HEK293 (cell line): ENCODE measurements around the gene VAV3.

ENCODE experiments used
- BCL11B ChIP-seq: fragments of 450-650 bp; formaldehyde crosslinking; IDR thresholded peaks from 2 replicates; pipeline ENCODE4 v1.5.1; 2016; ENCODE audit warnings: low read depth, missing biosample characterization, missing genetic modification characterization
- HOXA7 ChIP-seq: sonication (generic); formaldehyde crosslinking; IDR thresholded peaks from 2 replicates; pipeline ENCODE4 v1.8.1; 2022; ENCODE audit warnings: missing genetic modification reagents, borderline replicate concordance
- IKZF3 ChIP-seq: fragments of 450-650 bp; IDR thresholded peaks from 2 replicates; pipeline ENCODE4 v1.5.0; 2018; ENCODE audit warnings: missing biosample characterization, mild to moderate bottlenecking, missing genetic modification characterization, moderate library complexity
- KLF10 ChIP-seq: fragments of 450-650 bp; IDR thresholded peaks from 2 replicates; pipeline ENCODE4 v1.5.1; 2018; ENCODE audit warnings: missing biosample characterization, mild to moderate bottlenecking, missing genetic modification characterization
- ZBTB1 ChIP-seq: fragments of 450-650 bp; formaldehyde crosslinking; IDR thresholded peaks from 2 replicates; pipeline ENCODE4 v1.5.1; 2016; ENCODE audit warnings: missing biosample characterization, missing genetic modification characterization
- ZBTB20 ChIP-seq: fragments of 450-650 bp; formaldehyde crosslinking; IDR thresholded peaks from 2 replicates; pipeline ENCODE4 v1.5.1; 2016; ENCODE audit warnings: missing biosample characterization, missing genetic modification characterization
- ZFHX2 ChIP-seq: fragments of 450-650 bp; formaldehyde crosslinking; conservative IDR thresholded peaks from 2 replicates; pipeline ENCODE4 v1.5.1; 2016; ENCODE audit warnings: missing biosample characterization, missing genetic modification characterization
- ZFP3 ChIP-seq: fragments of 450-650 bp; formaldehyde crosslinking; IDR thresholded peaks from 2 replicates; pipeline ENCODE4 v1.5.1; 2016; ENCODE audit warnings: low read depth, missing biosample characterization, missing genetic modification characterization
- ZNF155 ChIP-seq: fragments of 450-650 bp; formaldehyde crosslinking; IDR thresholded peaks from 2 replicates; pipeline ENCODE4 v1.5.1; 2016; ENCODE audit warnings: missing biosample characterization, missing genetic modification characterization
- ZNF302 ChIP-seq: fragments of 450-650 bp; formaldehyde crosslinking; IDR thresholded peaks from 2 replicates; pipeline ENCODE4 v1.5.1; 2016; ENCODE audit warnings: missing biosample characterization, missing genetic modification characterization, low read depth
- ZNF350 ChIP-seq: fragments of 450-650 bp; formaldehyde crosslinking; IDR thresholded peaks from 2 replicates; pipeline ENCODE4 v1.5.0; 2017; ENCODE audit warnings: missing biosample characterization, mild to moderate bottlenecking, missing genetic modification characterization
- ZNF354C ChIP-seq: fragments of 450-650 bp; formaldehyde crosslinking; IDR thresholded peaks from 2 replicates; pipeline ENCODE4 v1.5.1; 2016; ENCODE audit warnings: missing biosample characterization, missing genetic modification characterization, low read depth, borderline replicate concordance
- ZNF404 ChIP-seq: fragments of 450-650 bp; formaldehyde crosslinking; IDR thresholded peaks from 2 replicates; pipeline ENCODE4 v1.5.1; 2017; ENCODE audit warnings: missing biosample characterization, missing genetic modification characterization
- ZNF423 ChIP-seq: fragments of 450-650 bp; formaldehyde crosslinking; IDR thresholded peaks from 2 replicates; pipeline ENCODE4 v1.5.1; 2016; ENCODE audit warnings: missing biosample characterization, missing genetic modification characterization
- ZNF426 ChIP-seq: fragments of 450-650 bp; formaldehyde crosslinking; IDR thresholded peaks from 2 replicates; pipeline ENCODE4 v1.5.1; 2017; ENCODE audit warnings: missing biosample characterization, missing genetic modification characterization, mild to moderate bottlenecking, inconsistent platforms, moderate library complexity
- ZNF514 ChIP-seq: fragments of 450-650 bp; formaldehyde crosslinking; IDR thresholded peaks from 2 replicates; pipeline ENCODE4 v1.5.1; 2016; ENCODE audit warnings: missing biosample characterization, missing genetic modification characterization
- ZNF560 ChIP-seq: fragments of 450-650 bp; formaldehyde crosslinking; IDR thresholded peaks from 2 replicates; pipeline ENCODE4 v1.5.1; 2017; ENCODE audit warnings: missing biosample characterization, missing genetic modification characterization, borderline replicate concordance
- ZNF621 ChIP-seq: fragments of 450-650 bp; formaldehyde crosslinking; IDR thresholded peaks from 2 replicates; pipeline ENCODE4 v1.5.1; 2017; ENCODE audit warnings: missing biosample characterization, missing genetic modification characterization
- ZNF629 ChIP-seq: fragments of 450-650 bp; formaldehyde crosslinking; IDR thresholded peaks from 2 replicates; pipeline ENCODE4 v1.5.1; 2017; ENCODE audit warnings: missing biosample characterization, missing genetic modification characterization
- ZNF654 ChIP-seq: fragments of 450-650 bp; formaldehyde crosslinking; IDR thresholded peaks from 2 replicates; pipeline ENCODE4 v1.5.1; 2016; ENCODE audit warnings: low read depth, missing biosample characterization, missing genetic modification characterization
- ZNF768 ChIP-seq: fragments of 450-650 bp; formaldehyde crosslinking; IDR thresholded peaks from 2 replicates; pipeline ENCODE4 v1.5.1; 2018; ENCODE audit warnings: missing biosample characterization, mild to moderate bottlenecking, missing genetic modification characterization
- ZNF791 ChIP-seq: fragments of 450-650 bp; formaldehyde crosslinking; IDR thresholded peaks from 2 replicates; pipeline ENCODE4 v1.5.1; 2016; ENCODE audit warnings: missing biosample characterization, missing genetic modification characterization
- TF ChIP-seq, protein P1 (sequence below): fragments of 450-650 bp; formaldehyde crosslinking; IDR thresholded peaks from 2 replicates; pipeline ENCODE4 v1.5.1; 2016; ENCODE audit warnings: missing biosample characterization, missing genetic modification characterization
- TF ChIP-seq, protein P2 (sequence below): fragments of 450-650 bp; formaldehyde crosslinking; IDR thresholded peaks from 2 replicates; pipeline ENCODE4; 2016; ENCODE audit warnings: missing biosample characterization, missing genetic modification characterization
- TF ChIP-seq, protein P3 (sequence below): fragments of 450-650 bp; formaldehyde crosslinking; IDR thresholded peaks from 2 replicates; pipeline ENCODE4 v1.5.1; 2016; ENCODE audit warnings: missing biosample characterization, missing genetic modification characterization
- TF ChIP-seq, protein P4 (sequence below): fragments of 450-650 bp; formaldehyde crosslinking; IDR thresholded peaks from 2 replicates; pipeline ENCODE4 v1.5.1; 2017; ENCODE audit warnings: missing biosample characterization, mild to moderate bottlenecking, missing genetic modification characterization, moderate library complexity
- TF ChIP-seq, protein P5 (sequence below): fragments of 450-650 bp; formaldehyde crosslinking; IDR thresholded peaks from 2 replicates; pipeline ENCODE4 v1.5.1; 2016; ENCODE audit warnings: missing biosample characterization, missing genetic modification characterization
- TF ChIP-seq, protein P6 (sequence below): fragments of 450-650 bp; formaldehyde crosslinking; IDR thresholded peaks from 2 replicates; pipeline ENCODE4 v1.5.1; 2016; ENCODE audit warnings: missing biosample characterization, missing genetic modification characterization
- TF ChIP-seq, protein P7 (sequence below): fragments of 450-650 bp; formaldehyde crosslinking; IDR thresholded peaks from 2 replicates; pipeline ENCODE4 v1.5.1; 2016; ENCODE audit warnings: missing biosample characterization, missing genetic modification characterization
- TF ChIP-seq, protein P8 (sequence below): fragments of 450-650 bp; IDR thresholded peaks from 2 replicates; pipeline ENCODE4 v1.5.1; 2018; ENCODE audit warnings: missing biosample characterization, missing genetic modification characterization

Gene VAV3

DNA sequence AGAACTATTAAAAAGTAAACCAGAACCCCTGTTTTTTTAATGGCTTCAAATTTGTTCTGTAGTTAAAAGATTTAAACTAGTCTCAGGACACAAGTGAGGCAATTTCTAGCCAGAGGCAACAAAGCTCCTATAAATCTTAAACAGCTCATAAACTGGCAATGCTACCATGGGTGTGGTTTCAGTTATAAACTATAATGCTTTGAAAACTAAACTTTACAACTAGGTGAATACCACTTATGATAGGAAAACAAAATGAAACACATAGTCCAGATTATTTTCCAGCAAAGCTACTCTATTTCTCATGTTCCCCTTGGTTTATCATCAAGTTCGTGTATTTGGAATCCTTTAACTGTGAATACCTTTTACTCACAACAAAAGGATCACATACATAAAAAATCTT, 282.5 kb downstream of the VAV3 start (continued):
- no peak for TF ChIP-seq ZNF404 (tag by site-specific recombination)
- TF ChIP-seq ZNF423 = no peak
- no peak for TF ChIP-seq ZNF654 (tag by site-specific recombination)
- peak; percentile 78 for TF ChIP-seq BCL11B (tag by site-specific recombination)
- TF ChIP-seq ZNF514 (tag by site-specific recombination) = no peak
- TF ChIP-seq, protein P1, sequence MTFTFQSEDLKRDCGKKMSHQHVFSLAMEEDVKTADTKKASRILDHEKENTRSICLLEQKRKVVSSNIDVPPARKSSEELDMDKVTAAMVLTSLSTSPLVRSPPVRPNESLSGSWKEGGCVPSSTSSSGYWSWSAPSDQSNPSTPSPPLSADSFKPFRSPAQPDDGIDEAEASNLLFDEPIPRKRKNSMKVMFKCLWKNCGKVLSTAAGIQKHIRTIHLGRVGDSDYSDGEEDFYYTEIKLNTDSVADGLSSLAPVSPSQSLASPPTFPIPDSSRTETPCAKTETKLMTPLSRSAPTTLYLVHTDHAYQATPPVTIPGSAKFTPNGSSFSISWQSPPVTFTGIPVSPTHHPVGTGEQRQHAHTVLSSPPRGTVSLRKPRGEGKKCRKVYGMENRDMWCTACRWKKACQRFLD (tag by site-specific recombination) = no peak
- no peak for TF ChIP-seq ZBTB20 (tag by site-specific recombination)
- TF ChIP-seq ZNF426 (tag by site-specific recombination) = no peak
- TF ChIP-seq ZNF354C (tag by site-specific recombination) = no peak
- TF ChIP-seq, protein P2, sequence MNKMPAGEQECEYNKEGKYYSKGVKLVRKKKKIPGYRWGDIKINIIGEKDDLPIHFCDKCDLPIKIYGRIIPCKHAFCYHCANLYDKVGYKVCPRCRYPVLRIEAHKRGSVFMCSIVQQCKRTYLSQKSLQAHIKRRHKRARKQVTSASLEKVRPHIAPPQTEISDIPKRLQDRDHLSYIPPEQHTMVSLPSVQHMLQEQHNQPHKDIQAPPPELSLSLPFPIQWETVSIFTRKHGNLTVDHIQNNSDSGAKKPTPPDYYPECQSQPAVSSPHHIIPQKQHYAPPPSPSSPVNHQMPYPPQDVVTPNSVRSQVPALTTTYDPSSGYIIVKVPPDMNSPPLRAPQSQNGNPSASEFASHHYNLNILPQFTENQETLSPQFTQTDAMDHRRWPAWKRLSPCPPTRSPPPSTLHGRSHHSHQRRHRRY (tag by site-specific recombination) = no peak
- TF ChIP-seq, protein P3, sequence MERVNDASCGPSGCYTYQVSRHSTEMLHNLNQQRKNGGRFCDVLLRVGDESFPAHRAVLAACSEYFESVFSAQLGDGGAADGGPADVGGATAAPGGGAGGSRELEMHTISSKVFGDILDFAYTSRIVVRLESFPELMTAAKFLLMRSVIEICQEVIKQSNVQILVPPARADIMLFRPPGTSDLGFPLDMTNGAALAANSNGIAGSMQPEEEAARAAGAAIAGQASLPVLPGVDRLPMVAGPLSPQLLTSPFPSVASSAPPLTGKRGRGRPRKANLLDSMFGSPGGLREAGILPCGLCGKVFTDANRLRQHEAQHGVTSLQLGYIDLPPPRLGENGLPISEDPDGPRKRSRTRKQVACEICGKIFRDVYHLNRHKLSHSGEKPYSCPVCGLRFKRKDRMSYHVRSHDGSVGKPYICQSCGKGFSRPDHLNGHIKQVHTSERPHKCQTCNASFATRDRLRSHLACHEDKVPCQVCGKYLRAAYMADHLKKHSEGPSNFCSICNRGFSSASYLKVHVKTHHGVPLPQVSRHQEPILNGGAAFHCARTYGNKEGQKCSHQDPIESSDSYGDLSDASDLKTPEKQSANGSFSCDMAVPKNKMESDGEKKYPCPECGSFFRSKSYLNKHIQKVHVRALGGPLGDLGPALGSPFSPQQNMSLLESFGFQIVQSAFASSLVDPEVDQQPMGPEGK (tag by site-specific recombination) = no peak
- no peak for TF ChIP-seq ZBTB1 (tag by site-specific recombination)
- TF ChIP-seq, protein P4, sequence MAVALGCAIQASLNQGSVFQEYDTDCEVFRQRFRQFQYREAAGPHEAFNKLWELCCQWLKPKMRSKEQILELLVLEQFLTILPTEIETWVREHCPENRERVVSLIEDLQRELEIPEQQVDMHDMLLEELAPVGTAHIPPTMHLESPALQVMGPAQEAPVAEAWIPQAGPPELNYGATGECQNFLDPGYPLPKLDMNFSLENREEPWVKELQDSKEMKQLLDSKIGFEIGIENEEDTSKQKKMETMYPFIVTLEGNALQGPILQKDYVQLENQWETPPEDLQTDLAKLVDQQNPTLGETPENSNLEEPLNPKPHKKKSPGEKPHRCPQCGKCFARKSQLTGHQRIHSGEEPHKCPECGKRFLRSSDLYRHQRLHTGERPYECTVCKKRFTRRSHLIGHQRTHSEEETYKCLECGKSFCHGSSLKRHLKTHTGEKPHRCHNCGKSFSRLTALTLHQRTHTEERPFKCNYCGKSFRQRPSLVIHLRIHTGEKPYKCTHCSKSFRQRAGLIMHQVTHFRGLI = no peak
- TF ChIP-seq ZFP3 = no peak
- no peak for TF ChIP-seq ZNF302 (tag by site-specific recombination)
- no peak; the same call in 1 of the 2 replicates for TF ChIP-seq ZNF629
- TF ChIP-seq ZNF791 (tag by site-specific recombination) = no peak
- no peak for TF ChIP-seq ZNF350 (tag by site-specific recombination)
- no peak for TF ChIP-seq ZNF768 (tag by site-specific recombination)
- TF ChIP-seq ZNF155 (tag by site-specific recombination) = no peak
- no peak for TF ChIP-seq HOXA7 (CRISPR knock-in tag)
- TF ChIP-seq, protein P5, sequence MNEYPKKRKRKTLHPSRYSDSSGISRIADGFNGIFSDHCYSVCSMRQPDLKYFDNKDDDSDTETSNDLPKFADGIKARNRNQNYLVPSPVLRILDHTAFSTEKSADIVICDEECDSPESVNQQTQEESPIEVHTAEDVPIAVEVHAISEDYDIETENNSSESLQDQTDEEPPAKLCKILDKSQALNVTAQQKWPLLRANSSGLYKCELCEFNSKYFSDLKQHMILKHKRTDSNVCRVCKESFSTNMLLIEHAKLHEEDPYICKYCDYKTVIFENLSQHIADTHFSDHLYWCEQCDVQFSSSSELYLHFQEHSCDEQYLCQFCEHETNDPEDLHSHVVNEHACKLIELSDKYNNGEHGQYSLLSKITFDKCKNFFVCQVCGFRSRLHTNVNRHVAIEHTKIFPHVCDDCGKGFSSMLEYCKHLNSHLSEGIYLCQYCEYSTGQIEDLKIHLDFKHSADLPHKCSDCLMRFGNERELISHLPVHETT (tag by site-specific recombination) = no peak
- peak; percentile 61; the same call in 1 of the 2 replicates for TF ChIP-seq KLF10 (tag by site-specific recombination)
- peak; percentile 81 for TF ChIP-seq IKZF3 (tag by site-specific recombination)
- TF ChIP-seq ZNF621 = no peak
- TF ChIP-seq ZNF560 (tag by site-specific recombination) = no peak
- TF ChIP-seq, protein P6, sequence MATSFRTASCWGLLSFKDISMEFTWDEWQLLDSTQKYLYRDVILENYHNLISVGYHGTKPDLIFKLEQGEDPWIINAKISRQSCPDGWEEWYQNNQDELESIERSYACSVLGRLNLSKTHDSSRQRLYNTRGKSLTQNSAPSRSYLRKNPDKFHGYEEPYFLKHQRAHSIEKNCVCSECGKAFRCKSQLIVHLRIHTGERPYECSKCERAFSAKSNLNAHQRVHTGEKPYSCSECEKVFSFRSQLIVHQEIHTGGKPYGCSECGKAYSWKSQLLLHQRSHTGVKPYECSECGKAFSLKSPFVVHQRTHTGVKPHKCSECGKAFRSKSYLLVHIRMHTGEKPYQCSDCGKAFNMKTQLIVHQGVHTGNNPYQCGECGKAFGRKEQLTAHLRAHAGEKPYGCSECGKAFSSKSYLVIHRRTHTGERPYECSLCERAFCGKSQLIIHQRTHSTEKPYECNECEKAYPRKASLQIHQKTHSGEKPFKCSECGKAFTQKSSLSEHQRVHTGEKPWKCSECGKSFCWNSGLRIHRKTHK (tag by site-specific recombination) = no peak
- TF ChIP-seq, protein P7, sequence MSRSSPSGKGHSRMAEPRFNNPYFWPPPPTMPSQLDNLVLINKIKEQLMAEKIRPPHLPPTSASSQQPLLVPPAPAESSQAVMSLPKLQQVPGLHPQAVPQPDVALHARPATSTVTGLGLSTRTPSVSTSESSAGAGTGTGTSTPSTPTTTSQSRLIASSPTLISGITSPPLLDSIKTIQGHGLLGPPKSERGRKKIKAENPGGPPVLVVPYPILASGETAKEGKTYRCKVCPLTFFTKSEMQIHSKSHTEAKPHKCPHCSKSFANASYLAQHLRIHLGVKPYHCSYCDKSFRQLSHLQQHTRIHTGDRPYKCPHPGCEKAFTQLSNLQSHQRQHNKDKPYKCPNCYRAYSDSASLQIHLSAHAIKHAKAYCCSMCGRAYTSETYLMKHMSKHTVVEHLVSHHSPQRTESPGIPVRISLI (tag by site-specific recombination) = no peak
- TF ChIP-seq, protein P8, sequence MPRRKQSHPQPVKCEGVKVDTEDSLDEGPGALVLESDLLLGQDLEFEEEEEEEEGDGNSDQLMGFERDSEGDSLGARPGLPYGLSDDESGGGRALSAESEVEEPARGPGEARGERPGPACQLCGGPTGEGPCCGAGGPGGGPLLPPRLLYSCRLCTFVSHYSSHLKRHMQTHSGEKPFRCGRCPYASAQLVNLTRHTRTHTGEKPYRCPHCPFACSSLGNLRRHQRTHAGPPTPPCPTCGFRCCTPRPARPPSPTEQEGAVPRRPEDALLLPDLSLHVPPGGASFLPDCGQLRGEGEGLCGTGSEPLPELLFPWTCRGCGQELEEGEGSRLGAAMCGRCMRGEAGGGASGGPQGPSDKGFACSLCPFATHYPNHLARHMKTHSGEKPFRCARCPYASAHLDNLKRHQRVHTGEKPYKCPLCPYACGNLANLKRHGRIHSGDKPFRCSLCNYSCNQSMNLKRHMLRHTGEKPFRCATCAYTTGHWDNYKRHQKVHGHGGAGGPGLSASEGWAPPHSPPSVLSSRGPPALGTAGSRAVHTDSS = no peak
- no peak for TF ChIP-seq ZFHX2 (tag by site-specific recombination)
